Measurements from ENCODE around the gene MAPK10. TPM values are rescaled to one million over a fixed set of nuclear protein-coding genes. Genes with fewer than 3 reads are reported as not detected.
"Not testable (repeated sequence)": the region's sequence is repeated elsewhere in the genome, so short reads cannot be mapped to it uniquely, and the experiment has no call there.

The MAPK10 gene
- total RNA-seq, 1 donor from 2014 or later = 0.13 TPM

- DNase-seq (ENCODE audit: low read depth in 2 of 2) = no peak
These were observed 366.2 kb downstream of the MAPK10 start for GRCh38 chr4:85993641-85994040.

- DNase-seq (ENCODE audit: low read depth in 2 of 2) = no peak
These were observed 373.6 kb downstream of the MAPK10 start for GRCh38 chr4:85986266-85986665.

DNA sequence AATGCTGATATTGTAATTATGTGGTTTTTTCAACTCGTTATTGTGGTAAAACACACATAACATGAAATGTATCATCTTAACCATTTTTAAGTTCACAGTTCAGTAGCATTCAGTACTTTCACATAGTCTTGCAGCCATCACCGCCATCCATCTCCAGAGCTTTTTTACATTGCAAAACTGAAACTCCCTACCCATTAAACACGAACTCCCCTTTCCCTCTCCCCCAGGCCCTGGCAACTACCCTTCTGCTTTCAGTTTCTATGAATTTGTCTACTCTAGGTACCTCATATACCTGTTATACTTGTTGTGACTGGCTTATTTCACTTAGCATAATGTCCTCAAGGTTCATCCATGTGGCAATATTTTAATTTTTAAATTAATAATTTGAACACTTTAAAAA lies 380.6 kb downstream of the MAPK10 start:
- no peak for DNase-seq (ENCODE audit: low read depth in 2 of 2)

DNA sequence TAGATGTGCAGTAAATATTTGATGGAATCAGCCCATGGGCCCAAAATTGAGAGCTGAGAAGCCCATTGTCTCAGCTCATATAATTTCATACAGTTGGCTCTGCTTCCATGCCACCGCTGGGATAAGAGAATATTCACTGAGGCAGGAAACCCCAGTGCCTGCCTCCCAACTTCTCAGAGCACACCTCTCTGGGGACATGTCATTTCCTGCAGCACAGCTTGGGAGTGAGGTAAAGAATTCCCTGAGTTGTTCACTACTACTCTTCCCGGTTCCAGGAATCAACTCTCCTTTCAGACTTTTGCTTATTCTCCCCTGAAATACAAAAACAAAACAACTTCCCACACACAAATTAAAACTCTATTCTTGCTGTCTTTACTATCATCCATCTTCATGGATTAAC lies 389.3 kb downstream of the MAPK10 start:
- DNase-seq (ENCODE audit: low read depth in 2 of 2) = peak in 1 of 2 donors; percentile 48

DNA sequence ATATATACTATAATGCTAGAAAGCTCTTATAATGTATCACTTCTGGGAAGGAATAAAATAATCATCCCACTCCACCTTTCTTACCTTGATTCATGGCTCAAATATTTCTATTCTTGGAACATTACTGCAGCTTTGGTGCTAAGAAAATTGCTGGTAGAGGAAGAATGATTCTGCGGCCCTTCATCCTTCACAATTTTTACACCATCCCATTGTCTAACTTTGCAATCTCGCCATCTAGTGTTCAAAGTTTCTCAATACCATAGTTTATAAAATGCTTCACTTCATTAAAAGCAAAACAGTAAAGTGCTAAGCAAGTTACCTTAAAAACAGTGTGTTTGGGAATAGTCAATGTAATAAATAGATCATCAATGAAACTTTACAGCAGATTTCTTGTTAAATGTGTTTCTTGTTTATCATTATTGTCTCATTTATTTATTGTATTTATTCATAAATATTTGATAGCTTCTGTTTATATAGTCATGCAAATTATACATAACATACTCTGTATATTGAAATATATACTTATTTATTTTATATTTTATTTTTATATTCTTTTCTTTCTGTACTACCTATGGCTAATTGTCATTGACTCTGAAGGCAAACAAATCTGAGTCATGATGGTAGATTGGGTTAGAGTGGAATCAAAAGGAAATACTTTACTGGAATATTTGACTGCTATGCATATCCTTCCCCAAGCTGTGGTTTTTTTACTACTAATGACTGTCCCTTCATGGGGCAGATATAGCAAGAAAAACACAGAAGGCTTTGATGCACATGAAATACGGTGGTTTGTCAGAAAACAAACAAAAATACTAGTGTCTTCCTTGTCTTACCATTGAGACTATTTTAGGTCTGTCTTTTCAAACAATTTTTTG lies 390.7 kb downstream of the MAPK10 start:
- DNase-seq (ENCODE audit: low read depth in 2 of 2) = peak; percentile 59 to 78

- no peak for DNase-seq (ENCODE audit: low read depth in 2 of 2)
These were observed 392.0 kb downstream of the MAPK10 start for GRCh38 chr4:85967872-85968271.

- peak in 1 of 2 donors; percentile 27 for DNase-seq (ENCODE audit: low read depth in 2 of 2)
These were observed 393.5 kb downstream of the MAPK10 start for GRCh38 chr4:85966373-85966772.

DNA sequence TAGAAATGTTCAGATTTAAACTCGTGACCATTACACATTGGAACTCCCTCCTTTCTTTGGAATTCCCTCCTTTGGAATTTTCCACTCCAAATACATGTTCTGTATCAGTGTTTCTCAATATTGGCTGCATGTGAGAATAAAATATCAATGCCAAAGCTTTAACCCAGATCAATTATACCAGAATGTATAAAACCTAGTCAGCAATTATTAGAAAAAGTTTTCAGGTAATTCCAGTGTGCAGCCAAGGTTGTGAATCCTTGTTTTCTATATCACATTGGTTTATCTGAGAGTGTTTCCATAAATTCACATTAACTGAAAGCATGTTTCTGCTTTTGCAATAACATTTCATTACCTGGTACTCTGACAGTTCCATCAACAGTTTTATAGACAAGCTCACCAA lies 394.3 kb downstream of the MAPK10 start:
- no peak for DNase-seq (ENCODE audit: low read depth in 2 of 2)

DNA sequence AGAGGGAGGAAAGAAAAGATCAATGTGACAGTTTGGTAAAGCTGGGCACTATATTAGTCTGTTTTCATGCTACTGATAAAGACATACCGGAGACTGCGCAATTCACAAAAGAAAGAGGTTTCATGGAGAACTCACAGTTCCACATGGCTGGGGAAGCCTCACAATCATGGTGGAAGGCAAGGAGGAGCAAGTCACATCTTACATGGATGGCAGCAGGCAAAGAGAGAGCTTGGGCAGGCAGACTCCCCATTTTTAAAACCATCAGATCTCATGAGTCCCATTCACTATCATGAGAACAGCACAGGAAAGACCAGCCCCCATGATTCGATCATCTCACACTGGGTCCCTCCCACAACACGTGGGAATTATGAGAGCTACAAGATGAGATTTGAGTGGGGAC lies 394.8 kb downstream of the MAPK10 start:
- not testable (repeated sequence) for DNase-seq (ENCODE audit: low read depth in 2 of 2)

DNA sequence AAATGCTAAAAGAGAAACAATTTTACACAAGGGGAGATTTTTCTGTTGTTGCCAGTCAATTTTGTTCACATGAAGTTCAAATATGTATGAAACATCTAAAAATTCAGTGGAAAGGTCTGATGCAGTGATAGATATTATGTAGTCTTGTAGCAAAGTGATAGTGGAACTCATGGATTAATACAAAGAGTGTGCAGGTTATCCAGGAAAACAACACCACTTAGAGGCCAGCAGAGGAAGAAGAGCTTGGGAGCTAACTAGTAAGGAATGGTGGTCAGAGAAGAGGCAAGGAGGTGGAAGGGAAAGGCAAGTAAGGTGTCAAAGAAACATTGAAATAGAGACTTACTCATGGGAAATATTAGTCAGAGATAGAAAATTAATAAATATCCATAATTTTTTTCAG lies 395.6 kb downstream of the MAPK10 start:
- peak in 1 of 2 donors; percentile 40 for DNase-seq (ENCODE audit: low read depth in 2 of 2)

- DNase-seq (ENCODE audit: low read depth in 2 of 2) = no peak
These were observed 396.6 kb downstream of the MAPK10 start for GRCh38 chr4:85963231-85963630.

- no peak for DNase-seq (ENCODE audit: low read depth in 2 of 2)
These were observed 398.0 kb downstream of the MAPK10 start for GRCh38 chr4:85961887-85962286.

GRCh38 chr4:85956293-85956945 lies 403.4 kb downstream of the MAPK10 start:
- no peak for DNase-seq (ENCODE audit: low read depth in 2 of 2)

DNA sequence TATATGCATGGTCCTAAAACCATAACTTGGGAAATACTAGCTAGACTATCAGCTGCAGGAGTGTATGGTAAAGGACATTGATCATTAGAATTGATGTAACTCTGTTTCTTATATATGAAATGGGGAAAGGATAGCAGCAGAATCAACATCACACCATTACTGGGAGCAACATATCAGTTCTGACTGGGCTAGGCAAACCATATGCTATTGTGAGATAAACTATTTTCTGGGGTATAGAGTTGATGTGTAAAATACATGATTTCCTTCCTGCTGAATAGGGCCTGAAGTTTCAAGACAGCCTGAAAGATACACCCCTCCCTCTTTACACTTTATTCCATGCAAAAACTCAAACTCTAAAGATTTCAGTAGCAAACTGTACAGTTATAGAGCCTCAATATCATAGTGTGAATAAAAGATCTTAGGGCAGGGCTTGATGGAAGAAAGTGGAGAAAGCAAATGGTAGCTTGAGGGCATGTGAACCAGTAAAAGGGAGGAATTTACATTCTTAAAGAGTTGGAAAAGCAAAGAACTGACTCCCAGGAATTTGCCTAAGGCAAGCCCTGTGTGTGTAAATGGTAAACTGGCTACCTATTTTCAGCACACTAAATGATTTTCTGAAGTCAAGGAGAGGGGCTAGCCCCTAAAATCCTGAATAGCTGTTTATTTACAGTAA lies 404.1 kb downstream of the MAPK10 start:
- no peak for DNase-seq (ENCODE audit: low read depth in 2 of 2)

DNA sequence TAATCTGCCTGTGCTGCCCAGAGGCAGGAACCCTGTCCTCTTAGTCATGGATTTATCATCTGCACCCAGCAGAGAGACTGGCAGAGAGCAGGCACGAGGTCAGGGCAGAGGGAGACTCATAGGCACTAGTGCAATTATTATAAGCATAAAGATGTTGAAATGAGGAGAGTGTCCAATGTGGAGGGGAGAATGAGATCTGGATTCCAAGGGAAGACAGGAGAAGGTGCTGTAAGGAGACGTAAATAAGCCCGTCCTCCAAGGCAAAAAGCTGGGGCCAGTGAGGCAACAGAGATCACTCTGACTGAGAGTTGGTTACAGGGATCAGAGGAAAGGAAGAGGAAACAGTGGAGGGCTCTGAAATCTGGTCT lies 406.2 kb downstream of the MAPK10 start:
- DNase-seq (ENCODE audit: low read depth in 2 of 2) = peak in 1 of 2 donors; percentile 59

DNA sequence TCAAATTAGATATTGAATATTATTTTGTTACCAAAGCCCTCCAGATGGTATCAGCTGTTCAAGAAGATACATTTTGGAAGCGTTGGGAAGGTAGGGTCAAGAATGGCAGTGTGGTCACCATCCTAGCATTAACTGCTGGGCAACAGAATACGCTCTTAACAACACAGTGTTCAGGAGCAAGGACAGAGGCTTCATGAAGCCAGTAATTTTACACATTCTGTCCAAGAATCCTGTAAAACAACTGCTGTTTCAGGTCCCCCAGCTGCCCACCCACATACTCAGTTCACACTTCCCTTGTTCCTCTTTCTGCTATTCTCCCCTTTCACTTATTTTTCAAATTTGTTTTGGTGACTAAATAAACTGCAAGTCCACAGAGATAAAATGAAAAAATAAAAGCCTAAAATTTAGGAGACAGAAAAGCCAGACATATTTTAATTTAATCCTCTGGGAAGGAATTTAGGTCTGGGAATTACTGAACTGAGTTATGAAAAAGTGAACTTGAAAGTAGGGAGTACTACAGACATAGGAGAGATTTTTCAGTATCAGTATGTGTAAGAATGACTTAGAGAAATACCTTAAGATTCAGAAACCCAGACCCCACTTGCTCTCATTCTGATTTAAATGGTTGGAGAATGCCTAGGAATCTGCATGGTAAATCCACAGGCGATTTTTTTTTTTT lies 406.7 kb downstream of the MAPK10 start:
- peak in 1 of 2 donors; percentile 32 for DNase-seq (ENCODE audit: low read depth in 2 of 2)

- peak; percentile 9 to 84 for DNase-seq (ENCODE audit: low read depth in 2 of 2)
These were observed 407.3 kb downstream of the MAPK10 start for GRCh38 chr4:85952528-85952927.

GRCh38 chr4:85951099-85951498 lies 408.8 kb downstream of the MAPK10 start:
- no peak for DNase-seq (ENCODE audit: low read depth in 2 of 2)

GRCh38 chr4:85946821-85947220 lies 413.0 kb downstream of the MAPK10 start:
- DNase-seq (ENCODE audit: low read depth in 2 of 2) = no peak

DNA sequence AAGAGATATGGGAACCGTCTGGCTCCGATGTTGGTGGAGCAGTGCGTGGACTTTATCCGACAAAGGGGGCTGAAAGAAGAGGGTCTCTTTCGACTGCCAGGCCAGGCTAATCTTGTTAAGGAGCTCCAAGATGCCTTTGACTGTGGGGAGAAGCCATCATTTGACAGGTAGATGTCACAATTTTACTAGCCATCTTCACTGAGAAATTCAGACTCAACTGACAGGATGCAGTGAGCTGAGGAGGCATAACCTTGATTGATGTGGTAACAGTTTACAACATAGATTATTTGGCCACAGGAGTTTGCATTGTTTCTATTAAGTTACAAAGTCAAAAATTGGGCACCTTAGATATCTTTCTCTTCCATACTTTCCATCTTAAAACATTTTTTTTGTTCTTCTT lies 417.7 kb downstream of the MAPK10 start:
- no peak for DNase-seq (ENCODE audit: low read depth in 2 of 2)

- DNase-seq (ENCODE audit: low read depth in 2 of 2) = no peak
These were observed 419.7 kb downstream of the MAPK10 start for GRCh38 chr4:85940151-85940550.

All from dermis microvascular lymphatic vessel endothelial cell (primary cell).